Stomach (tissue), 9 donors: ENCODE data around the gene CMTR2. TPM values are rescaled to one million over a fixed set of nuclear protein-coding genes. Genes with fewer than 3 reads are reported as not detected.

Experiments used
- DNase-seq, 2 donors: peaks; one replicate each; pipeline versions ENCODE4 v3.0.0 to v3.0.0-alpha.2; 2013 to 2019
- H3K27ac ChIP-seq, 5 donors: fragments of 200-600 bp in 4 of 5; sonication (generic) in 4 of 5; one replicate each; pipeline ENCODE4 v1.5.1; 2013 to 2019; ENCODE audit warnings: mild to moderate bottlenecking in 1 of 5, moderate library complexity in 1 of 5
- H3K27me3 ChIP-seq, 3 donors: fragments of 200-600 bp; sonication (generic); one replicate each; pipeline ENCODE4 v1.5.1; 2017 to 2019; ENCODE audit warnings: mixed run types in 1 of 3
- H3K36me3 ChIP-seq, 4 donors: fragments of 200-600 bp; sonication (generic); 1 replicate in 3 of 4; 2 replicates in 1 of 4; pipeline ENCODE4 v1.5.1; 2016 to 2019
- H3K4me1 ChIP-seq, 4 donors: fragments of 200-600 bp; sonication (generic); one replicate each; pipeline ENCODE4 v1.5.1; 2016 to 2019
- H3K4me3 ChIP-seq, 4 donors: fragments of 200-600 bp; sonication (generic) in 3 of 4; one replicate each; pipeline ENCODE4 v1.5.1; 2016 to 2019; ENCODE audit warnings: mild to moderate bottlenecking in 1 of 4
- H3K9me3 ChIP-seq, 4 donors: fragments of 200-600 bp; sonication (generic); one replicate each; pipeline ENCODE4 v1.5.1; 2016 to 2019
- EP300 ChIP-seq: sonication (generic); formaldehyde crosslinking; IDR thresholded peaks from one replicate; pipeline ENCODE4 v1.6.1; 2017; ENCODE audit warnings: antibody characterized with exemption
- POLR2A ChIP-seq, 4 donors: fragments of 450-650 bp; IDR thresholded peaks; one replicate each; pipeline ENCODE4 v1.6.1; 2016; ENCODE audit warnings: antibody characterized with exemption in 4 of 4, control low read depth in 2 of 4, mild to moderate bottlenecking in 1 of 4, moderate library complexity in 1 of 4
- POLR2AphosphoS5 ChIP-seq, 3 donors: sonication (generic); formaldehyde crosslinking; IDR thresholded peaks; one replicate each; pipeline ENCODE4 v1.6.1; 2016; ENCODE audit warnings: antibody characterized with exemption in 3 of 3
- WGBS, 5 donors: extraction: QIAGEN DNeasy Blood & Tissue Kit in 3 of 5; methylation state at CpG; one replicate each; pipeline versions ENCODE4 v1.1.5 to v1.1.7; 2013 to 2018; 5-methylcytosine and 5-hydroxymethylcytosine counted together
- intact Hi-C: fragments of 100-400 bp; cut with DNase I; formaldehyde crosslinking; loops from one replicate; pipeline ENCODE4 v1.15.1; 2023; ENCODE audit warnings: low total_unique reads
- polyA plus RNA-seq, 3 donors: library from polyadenylated mRNA; stranded (reverse); fragments of 200-250 nt; gene quantifications; one replicate each; pipeline ENCODE4 v1.2.3, GENCODE V29; 2013
- total RNA-seq, 5 donors: library from RNA; depleted of rRNA; stranded (reverse); fragments of >200 nt; gene quantifications; one replicate each; pipeline versions ENCODE4 v1.1.0 to v1.2.3, GENCODE V29; 2014 to 2016
- TF ChIP-seq, protein P1 (sequence below), 7 experiments: fragments of 450-650 bp in 4 of 7; fragments of 200-600 bp in 3 of 7; sonication (generic) in 3 of 7; IDR thresholded peaks; one replicate each; pipeline ENCODE4 v1.5.1; 2016 to 2019; ENCODE audit warnings: antibody characterized with exemption in 7 of 7, control low read depth in 2 of 7, mild to moderate bottlenecking in 1 of 7
- donor health status: healthy with polysubstance abuse.
- donor health status: Bipolar disorder and iron deficiency.
- donor health status: healthy.

Gene CMTR2
- total and polyA plus RNA-seq, 8 donors = 1.4 to 29.6 (median 7.6) TPM

GRCh38 chr16:71242601-71243000 lies 46.6 kb downstream of the CMTR2 start:
- intact Hi-C loops = no loop called here
- no peaks in the 10 kb centered on the region for H3K27me3 ChIP-seq
- no peaks in the 10 kb centered on the region for H3K9me3 ChIP-seq
- no peaks in the 10 kb centered on the region for H3K36me3 ChIP-seq
- DNase-seq = peak in 1 of 2 donors; percentile 15
- H3K4me1 ChIP-seq = no peaks in the 10 kb centered on the region
- H3K27ac ChIP-seq = no peak overlapping the region
- no peak overlapping the region for H3K4me3 ChIP-seq
- TF ChIP-seq, protein P1, sequence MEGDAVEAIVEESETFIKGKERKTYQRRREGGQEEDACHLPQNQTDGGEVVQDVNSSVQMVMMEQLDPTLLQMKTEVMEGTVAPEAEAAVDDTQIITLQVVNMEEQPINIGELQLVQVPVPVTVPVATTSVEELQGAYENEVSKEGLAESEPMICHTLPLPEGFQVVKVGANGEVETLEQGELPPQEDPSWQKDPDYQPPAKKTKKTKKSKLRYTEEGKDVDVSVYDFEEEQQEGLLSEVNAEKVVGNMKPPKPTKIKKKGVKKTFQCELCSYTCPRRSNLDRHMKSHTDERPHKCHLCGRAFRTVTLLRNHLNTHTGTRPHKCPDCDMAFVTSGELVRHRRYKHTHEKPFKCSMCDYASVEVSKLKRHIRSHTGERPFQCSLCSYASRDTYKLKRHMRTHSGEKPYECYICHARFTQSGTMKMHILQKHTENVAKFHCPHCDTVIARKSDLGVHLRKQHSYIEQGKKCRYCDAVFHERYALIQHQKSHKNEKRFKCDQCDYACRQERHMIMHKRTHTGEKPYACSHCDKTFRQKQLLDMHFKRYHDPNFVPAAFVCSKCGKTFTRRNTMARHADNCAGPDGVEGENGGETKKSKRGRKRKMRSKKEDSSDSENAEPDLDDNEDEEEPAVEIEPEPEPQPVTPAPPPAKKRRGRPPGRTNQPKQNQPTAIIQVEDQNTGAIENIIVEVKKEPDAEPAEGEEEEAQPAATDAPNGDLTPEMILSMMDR (IDR thresholded peaks at IDR 0.05) = no peak
- TF ChIP-seq POLR2A (IDR thresholded peaks at IDR 0.05) = no peak
- TF ChIP-seq POLR2AphosphoS5 (IDR thresholded peaks at IDR 0.05) = no peak
- no peak for TF ChIP-seq EP300
- WGBS, 5 donors = 12 to 30% (median 21%) methylated on average over 3 of the region's 3 CpGs

DNA sequence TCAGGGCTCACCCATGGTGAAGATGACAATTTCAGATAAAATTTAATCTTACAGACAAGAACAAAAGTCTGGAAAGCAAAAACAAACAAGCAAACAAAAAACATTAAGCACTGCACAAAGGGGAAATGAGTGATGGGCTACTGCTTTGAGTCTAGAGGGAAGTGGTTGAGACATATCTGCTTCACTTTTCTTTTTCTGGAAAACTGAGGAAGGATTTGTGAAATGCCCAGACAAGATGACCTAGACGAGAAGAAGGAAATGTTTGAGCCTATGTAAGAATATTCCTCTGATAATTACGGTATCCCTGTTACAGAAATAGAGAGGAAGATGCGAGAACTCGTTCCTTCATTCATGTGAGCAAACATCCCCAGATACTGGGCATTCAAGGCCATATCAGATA lies 47.2 kb downstream of the CMTR2 start:
- H3K9me3 ChIP-seq = no peaks in the 10 kb centered on the region
- intact Hi-C loops = no loop called here

More for the DNA sequence above, 47.2 kb downstream of the CMTR2 start:
- Histone ChIP-seq H3K27me3 (no peaks in the 10 kb centered on the region), H3K36me3 (no peaks in the 10 kb centered on the region), H3K27ac (no peak overlapping the region), H3K4me3 (no peak overlapping the region), H3K4me1 (no peaks in the 10 kb centered on the region)
- 67 to 80% (median 77%) methylated on average over 4 of the region's 4 CpGs for WGBS, 5 donors
- TF ChIP-seq, protein P1 (IDR thresholded peaks at IDR 0.05) = no peak
- TF ChIP-seq POLR2AphosphoS5 (IDR thresholded peaks at IDR 0.05) (no peak), EP300 (no peak), POLR2A (IDR thresholded peaks at IDR 0.05) (no peak)
- no peak for DNase-seq

Other genes starting within 250 kb of the CMTR2 start
- 10 to 100 TPM in 1 of 5 donors, 1 to 10 TPM in 2, under 1 TPM in 1, not detected in 1; 0.58 to 11.2 (median 5.8) TPM for gene HYDIN, start 58.7 kb downstream of the CMTR2 start, total RNA-seq
- gene HYDIN, start 58.7 kb downstream of the CMTR2 start, polyA plus RNA-seq = under 1 TPM; 0.05 to 0.31 (median 0.12) TPM
- 1 to 10 TPM in 3 of 5 donors, not detected in 2; 1.4 to 2.6 (median 2.0) TPM for gene CALB2, start 69.3 kb upstream of the CMTR2 start, total RNA-seq
- gene CALB2, start 69.3 kb upstream of the CMTR2 start, polyA plus RNA-seq = under 1 TPM; 0.46 to 0.87 (median 0.75) TPM
- not detected for gene TLE7, start 152.7 kb upstream of the CMTR2 start, total RNA-seq
- gene TLE7, start 152.7 kb upstream of the CMTR2 start, polyA plus RNA-seq = not detected
- gene ZNF23, start 172.8 kb upstream of the CMTR2 start, total RNA-seq = 10 to 100 TPM in 1 of 5 donors, 1 to 10 TPM in 4; 1.2 to 52.6 (median 3.6) TPM
- gene ZNF23, start 172.8 kb upstream of the CMTR2 start, polyA plus RNA-seq = 1 to 10 TPM; 5.3 to 8.6 (median 5.7) TPM
- gene ZNF19, start 199.9 kb upstream of the CMTR2 start, total RNA-seq = 1 to 10 TPM in 4 of 5 donors, not detected in 1; 2.2 to 6.8 (median 4.3) TPM
- gene ZNF19, start 199.9 kb upstream of the CMTR2 start, polyA plus RNA-seq = 1 to 10 TPM; 1.1 to 2.0 (median 1.8) TPM
- not detected for gene CHST4, start 237.0 kb upstream of the CMTR2 start, total RNA-seq
- gene CHST4, start 237.0 kb upstream of the CMTR2 start, polyA plus RNA-seq = not detected